DOHH2 (cell line): ENCODE results near the gene CYYR1.

ENCODE experiments used
- H3F3A ChIP-seq: fragments of 200-600 bp; sonication (generic), shearing (Covaris generic); 2 replicates; pipeline ENCODE4 v1.6.0; 2016; ENCODE audit warnings: antibody characterized with exemption, mild to moderate bottlenecking; ENCODE audit not compliant: control insufficient read depth, insufficient read depth
- H3K27ac ChIP-seq: fragments of 200-600 bp; sonication (generic); 2 replicates; pipeline ENCODE4 v1.5.1; 2014; ENCODE audit warnings: low read depth, mild to moderate bottlenecking, low read length, moderate library complexity
- H3K27me3 ChIP-seq: fragments of 200-600 bp; sonication (generic); 2 replicates; pipeline ENCODE4 v1.6.1; 2014; ENCODE audit warnings: mild to moderate bottlenecking, low read length, mixed read lengths; ENCODE audit not compliant: control insufficient read depth
- H3K36me3 ChIP-seq: fragments of 200-600 bp; sonication (generic); 2 replicates; pipeline ENCODE4 v1.6.1; 2014; ENCODE audit warnings: mild to moderate bottlenecking, low read length, moderate library complexity, mixed read lengths; ENCODE audit not compliant: control insufficient read depth
- H3K4me1 ChIP-seq: fragments of 200-600 bp; sonication (generic); 2 replicates; pipeline ENCODE4 v1.6.1; 2014; ENCODE audit warnings: mild to moderate bottlenecking, low read length, mixed read lengths; ENCODE audit not compliant: control insufficient read depth
- H3K4me2 ChIP-seq: fragments of 200-600 bp; sonication (generic); 2 replicates; pipeline ENCODE4 v1.6.0; 2014; ENCODE audit warnings: mild to moderate bottlenecking, low read length, moderate library complexity
- H3K4me3 ChIP-seq: fragments of 200-600 bp; sonication (generic); 2 replicates; pipeline ENCODE4 v1.5.1; 2014; ENCODE audit warnings: mild to moderate bottlenecking, low read length, mixed read lengths
- H3K79me2 ChIP-seq: fragments of 200-600 bp; sonication (generic); 2 replicates; pipeline ENCODE4 v1.6.1; 2014; ENCODE audit warnings: mild to moderate bottlenecking, low read length, mixed read lengths; ENCODE audit not compliant: control insufficient read depth
- H3K9me2 ChIP-seq: fragments of 200-600 bp; sonication (generic); replicated peaks from 2 replicates; pipeline ENCODE4 v1.6.1; 2014; ENCODE audit warnings: mild to moderate bottlenecking, low read length, mixed read lengths; ENCODE audit not compliant: control insufficient read depth
- H3K9me3 ChIP-seq: fragments of 200-600 bp; sonication (generic); 2 replicates; pipeline ENCODE4 v1.6.1; 2014; ENCODE audit warnings: antibody characterized with exemption, low read length, mixed read lengths; ENCODE audit not compliant: control insufficient read depth, insufficient read depth
- H4K20me1 ChIP-seq: fragments of 200-600 bp; sonication (generic); 2 replicates; pipeline ENCODE4 v1.6.0; 2014; ENCODE audit warnings: low read depth, mild to moderate bottlenecking, antibody characterized with exemption, low read length, moderate library complexity; ENCODE audit not compliant: control insufficient read depth, insufficient read depth
- EZH2phosphoT487 ChIP-seq: fragments of 200-600 bp; sonication (generic); IDR thresholded peaks from 2 replicates; pipeline ENCODE4 v1.6.1; 2017; ENCODE audit warnings: borderline replicate concordance, mild to moderate bottlenecking, antibody characterized with exemption, low read length, moderate library complexity, mixed read lengths
- TF ChIP-seq, protein P1 (sequence below): fragments of 200-600 bp; sonication (generic); IDR thresholded peaks from one replicate; pipeline ENCODE4 v1.5.1; 2014; ENCODE audit warnings: antibody characterized with exemption, mild to moderate bottlenecking, low read depth, low read length; ENCODE audit not compliant: poor library complexity, severe bottlenecking

Gene CYYR1

DNA sequence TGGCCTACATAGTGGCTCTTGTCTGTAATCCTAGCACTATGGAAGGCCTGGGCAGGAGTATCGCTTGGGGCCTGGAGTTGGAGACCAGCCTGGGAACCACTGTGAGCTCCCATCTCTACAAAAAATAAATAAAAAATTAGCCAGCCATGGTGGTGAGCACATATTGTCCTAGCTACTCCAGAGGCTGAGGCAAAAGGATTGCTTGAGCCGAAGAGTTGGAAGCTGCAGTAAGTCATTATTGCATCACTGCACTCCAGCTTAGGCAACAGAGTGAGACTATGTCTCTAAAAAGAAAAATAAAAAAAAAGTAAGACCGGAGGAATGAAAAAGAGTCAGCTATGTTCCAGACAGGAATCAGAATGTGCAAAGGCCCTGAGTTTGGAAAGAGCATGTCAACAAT, 115.3 kb downstream of the CYYR1 start:
- peaks cover 3% of the 10 kb centered on the region; the same call in 1 of the 2 replicates for H3K9me3 ChIP-seq
- H3K4me1 ChIP-seq, result no peaks in the 10 kb centered on the region
- no peaks in the 10 kb centered on the region for H3K9me2 ChIP-seq
- H3K4me2 ChIP-seq, result no peak overlapping the region
- no peaks in the 10 kb centered on the region for H3F3A ChIP-seq
- H3K79me2 ChIP-seq, result no peaks in the 10 kb centered on the region
- H3K27ac ChIP-seq, result no peak overlapping the region
- no peak overlapping the region for H3K4me3 ChIP-seq
- TF ChIP-seq, protein P1, sequence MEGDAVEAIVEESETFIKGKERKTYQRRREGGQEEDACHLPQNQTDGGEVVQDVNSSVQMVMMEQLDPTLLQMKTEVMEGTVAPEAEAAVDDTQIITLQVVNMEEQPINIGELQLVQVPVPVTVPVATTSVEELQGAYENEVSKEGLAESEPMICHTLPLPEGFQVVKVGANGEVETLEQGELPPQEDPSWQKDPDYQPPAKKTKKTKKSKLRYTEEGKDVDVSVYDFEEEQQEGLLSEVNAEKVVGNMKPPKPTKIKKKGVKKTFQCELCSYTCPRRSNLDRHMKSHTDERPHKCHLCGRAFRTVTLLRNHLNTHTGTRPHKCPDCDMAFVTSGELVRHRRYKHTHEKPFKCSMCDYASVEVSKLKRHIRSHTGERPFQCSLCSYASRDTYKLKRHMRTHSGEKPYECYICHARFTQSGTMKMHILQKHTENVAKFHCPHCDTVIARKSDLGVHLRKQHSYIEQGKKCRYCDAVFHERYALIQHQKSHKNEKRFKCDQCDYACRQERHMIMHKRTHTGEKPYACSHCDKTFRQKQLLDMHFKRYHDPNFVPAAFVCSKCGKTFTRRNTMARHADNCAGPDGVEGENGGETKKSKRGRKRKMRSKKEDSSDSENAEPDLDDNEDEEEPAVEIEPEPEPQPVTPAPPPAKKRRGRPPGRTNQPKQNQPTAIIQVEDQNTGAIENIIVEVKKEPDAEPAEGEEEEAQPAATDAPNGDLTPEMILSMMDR, result no peak
- no peak for TF ChIP-seq EZH2phosphoT487
- no peaks in the 10 kb centered on the region for H4K20me1 ChIP-seq
- no peaks in the 10 kb centered on the region for H3K36me3 ChIP-seq
- H3K27me3 ChIP-seq, result no peaks in the 10 kb centered on the region

DNA sequence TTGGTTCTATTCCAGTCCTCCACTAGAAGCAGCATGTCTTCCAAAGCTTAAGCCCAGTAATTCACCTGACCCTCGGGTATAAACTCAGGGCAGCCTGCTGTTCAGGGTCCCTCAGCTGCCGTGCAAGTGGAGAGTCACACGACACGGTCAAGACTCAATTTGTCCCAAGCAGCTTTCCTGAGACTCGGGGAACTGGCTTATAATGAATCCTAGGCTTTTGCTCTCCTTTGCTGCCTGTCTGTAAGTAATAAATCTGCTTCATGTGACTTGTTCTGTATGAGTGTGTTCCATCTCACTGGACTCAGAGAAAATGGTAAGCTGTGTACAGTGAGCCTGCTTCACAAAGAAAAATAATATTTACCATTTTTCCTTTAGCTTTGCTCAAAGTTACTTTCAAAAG, 119.8 kb downstream of the CYYR1 start:
- no peak overlapping the region for H3K4me3 ChIP-seq
- H3K36me3 ChIP-seq, result no peaks in the 10 kb centered on the region
- TF ChIP-seq, protein P1, result no peak
- TF ChIP-seq EZH2phosphoT487, result no peak
- no peak overlapping the region for H3K4me2 ChIP-seq
- no peaks in the 10 kb centered on the region for H4K20me1 ChIP-seq
- no peaks in the 10 kb centered on the region for H3K9me2 ChIP-seq
- H3K27me3 ChIP-seq, result no peaks in the 10 kb centered on the region
- no peaks in the 10 kb centered on the region for H3F3A ChIP-seq
- H3K4me1 ChIP-seq, result no peaks in the 10 kb centered on the region
- no peaks in the 10 kb centered on the region for H3K9me3 ChIP-seq
- no peaks in the 10 kb centered on the region for H3K79me2 ChIP-seq
- H3K27ac ChIP-seq, result no peak overlapping the region

DNA sequence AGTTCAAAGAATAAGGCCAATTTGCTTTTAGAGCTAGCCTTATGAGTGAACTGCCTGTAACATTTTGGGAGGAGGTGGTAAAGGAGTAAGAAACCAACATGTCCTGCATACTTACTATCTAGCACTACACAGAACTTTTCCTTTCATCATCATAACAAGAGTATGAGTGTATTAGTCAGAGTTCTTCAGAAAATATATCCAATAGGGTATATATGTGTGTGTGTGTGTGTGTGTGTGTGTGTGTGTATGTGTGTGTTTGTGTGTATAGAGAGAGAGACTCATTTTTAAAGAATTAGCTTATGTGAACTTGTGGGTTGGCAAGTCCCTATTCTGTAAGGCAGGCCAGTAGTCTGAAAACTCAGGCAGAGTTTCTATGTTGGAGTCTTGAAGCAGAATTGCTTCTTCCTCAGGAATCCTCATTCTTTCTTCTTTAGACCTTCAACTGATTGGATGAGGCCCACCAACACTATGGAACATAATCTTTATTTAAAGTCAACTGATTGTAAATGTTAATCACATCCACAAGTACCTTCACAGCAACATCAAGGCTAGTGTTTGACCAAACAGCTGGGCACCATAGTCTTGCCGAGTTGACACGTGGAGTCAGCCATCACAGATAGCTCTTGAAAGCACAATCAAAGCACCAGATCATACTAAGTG, 121.9 kb downstream of the CYYR1 start:
- H3K4me2 ChIP-seq, result no peak overlapping the region
- H3K27ac ChIP-seq, result no peak overlapping the region
- TF ChIP-seq, protein P1, result no peak
- TF ChIP-seq EZH2phosphoT487, result no peak
- no peaks in the 10 kb centered on the region for H3F3A ChIP-seq
- no peaks in the 10 kb centered on the region for H3K36me3 ChIP-seq
- no peaks in the 10 kb centered on the region for H3K9me2 ChIP-seq
- H3K9me3 ChIP-seq, result no peaks in the 10 kb centered on the region
- no peaks in the 10 kb centered on the region for H3K79me2 ChIP-seq
- H3K27me3 ChIP-seq, result no peaks in the 10 kb centered on the region
- H4K20me1 ChIP-seq, result no peaks in the 10 kb centered on the region
- no peaks in the 10 kb centered on the region for H3K4me1 ChIP-seq
- no peak overlapping the region for H3K4me3 ChIP-seq
